Neural cell (in vitro differentiated cells): ENCODE data around the gene PLAAT2. TPM values are rescaled to one million over a fixed set of nuclear protein-coding genes. Genes with fewer than 3 reads are reported as not detected.

ENCODE experiments used
- H2AFZ ChIP-seq: fragments of 200-600, 300-800 bp; sonication (generic), shearing (Covaris generic); 2 replicates; pipeline ENCODE4 v1.6.0; 2014; ENCODE audit warnings: low read depth, mild to moderate bottlenecking, antibody characterized with exemption, low read length, moderate library complexity
- H3F3A ChIP-seq: fragments of 200-600 bp; shearing (Covaris generic); 2 replicates; pipeline ENCODE4 v1.6.1; 2016; ENCODE audit warnings: mild to moderate bottlenecking, moderate library complexity, mixed read lengths, antibody characterized with exemption, low read length; ENCODE audit not compliant: insufficient read depth, poor library complexity, severe bottlenecking
- H3K27ac ChIP-seq: fragments of 200-600, 300-800 bp; sonication (generic), shearing (Covaris generic); 2 replicates; pipeline ENCODE4 v1.5.1; 2014; ENCODE audit warnings: mild to moderate bottlenecking, low read length, moderate library complexity
- H3K27me3 ChIP-seq: fragments of 300-800, 200-600 bp; sonication (generic), shearing (Covaris generic); 2 replicates; pipeline ENCODE4 v1.6.0; 2014; ENCODE audit warnings: mild to moderate bottlenecking, low read depth, low read length, moderate library complexity; ENCODE audit not compliant: insufficient read depth
- H3K36me3 ChIP-seq: fragments of 300-800, 200-600 bp; sonication (generic), shearing (Covaris generic); 2 replicates; pipeline ENCODE4 v1.5.1; 2014; ENCODE audit warnings: mild to moderate bottlenecking, antibody characterized with exemption, low read length, moderate library complexity; ENCODE audit not compliant: insufficient read depth
- H3K4me2 ChIP-seq: fragments of 300-800, 200-600 bp; sonication (generic), shearing (Covaris generic); 2 replicates; pipeline ENCODE4 v1.6.0; 2014; ENCODE audit warnings: mild to moderate bottlenecking, low read length
- H3K4me3 ChIP-seq: fragments of 300-800, 200-600 bp; sonication (generic), shearing (Covaris generic); 2 replicates; pipeline ENCODE4 v1.5.1; 2014; ENCODE audit warnings: mild to moderate bottlenecking, low read length, moderate library complexity
- H3K79me2 ChIP-seq: fragments of 200-600 bp; shearing (Covaris generic); replicated peaks from 2 replicates; pipeline ENCODE4 v1.6.0; 2014; ENCODE audit warnings: mild to moderate bottlenecking, low read length, moderate library complexity; ENCODE audit not compliant: insufficient read depth
- H3K9ac ChIP-seq: fragments of 300-800, 200-600 bp; sonication (generic), shearing (Covaris generic); 2 replicates; pipeline ENCODE4 v1.6.1; 2016; ENCODE audit warnings: mild to moderate bottlenecking, low read length, mixed read lengths
- H3K9me2 ChIP-seq: fragments of 200-600 bp; shearing (Covaris generic); 2 replicates; pipeline ENCODE4 v1.6.1; 2016; ENCODE audit warnings: mild to moderate bottlenecking, low read length, mixed read lengths; ENCODE audit not compliant: insufficient read depth
- H3K9me3 ChIP-seq: fragments of 200-600, 300-800 bp; sonication (generic), shearing (Covaris generic); 2 replicates; pipeline ENCODE4 v1.6.1; 2016; ENCODE audit warnings: mild to moderate bottlenecking, mixed run types, low read length, moderate library complexity, mixed read lengths
- H4K20me1 ChIP-seq: fragments of 200-600 bp; shearing (Covaris generic); 2 replicates; pipeline ENCODE4 v1.6.1; 2016; ENCODE audit warnings: mild to moderate bottlenecking, mixed run types; ENCODE audit not compliant: insufficient read depth
- EP300 ChIP-seq: fragments of 450-650 bp; conservative IDR thresholded peaks from 2 replicates; pipeline ENCODE4 v1.6.1; 2014; ENCODE audit warnings: antibody characterized with exemption, mild to moderate bottlenecking, moderate library complexity; ENCODE audit not compliant: poor library complexity, severe bottlenecking
- EZH2 ChIP-seq: fragments of 200-600, 300-800 bp; shearing (Covaris generic), sonication (generic); IDR thresholded peaks from 2 replicates; pipeline ENCODE4 v1.6.1; 2014; ENCODE audit warnings: antibody characterized with exemption, low read length, borderline replicate concordance, mild to moderate bottlenecking; ENCODE audit not compliant: insufficient read depth, poor library complexity, severe bottlenecking
- MXI1 ChIP-seq: fragments of 450-650 bp; conservative IDR thresholded peaks from 2 replicates; pipeline ENCODE4 v1.6.1; 2014; ENCODE audit warnings: antibody characterized with exemption, mild to moderate bottlenecking; ENCODE audit not compliant: poor library complexity, severe bottlenecking
- POLR2AphosphoS5 ChIP-seq: IDR thresholded peaks from 2 replicates; pipeline ENCODE4 v1.6.1; 2012
- RAD21 ChIP-seq: fragments of 450-650 bp; conservative IDR thresholded peaks from 2 replicates; pipeline ENCODE4 v1.6.1; 2014; ENCODE audit warnings: antibody characterized with exemption, mild to moderate bottlenecking, moderate library complexity
- SMC3 ChIP-seq: fragments of 450-650 bp; conservative IDR thresholded peaks from 2 replicates; pipeline ENCODE4 v1.6.1; 2014; ENCODE audit warnings: antibody characterized with exemption, mild to moderate bottlenecking, moderate library complexity; ENCODE audit not compliant: poor library complexity
- TAF1 ChIP-seq: IDR thresholded peaks from 2 replicates; pipeline ENCODE4 v1.6.1; 2012; ENCODE audit warnings: low read depth
- polyA plus RNA-seq: library from polyadenylated mRNA; depleted of rRNA; stranded (reverse); fragments of >200 nt; gene quantifications from 2 replicates; pipeline ENCODE4 v1.2.3, GENCODE V29; 2014
- TF ChIP-seq, protein P1 (sequence below): IDR thresholded peaks from 2 replicates; pipeline ENCODE4 v1.6.1; 2012; ENCODE audit warnings: borderline replicate concordance
- TF ChIP-seq, protein P2 (sequence below): fragments of 450-650 bp; IDR thresholded peaks from 2 replicates; pipeline ENCODE4 v1.5.1; 2014; ENCODE audit warnings: antibody characterized with exemption, mild to moderate bottlenecking, moderate library complexity; ENCODE audit not compliant: poor library complexity, severe bottlenecking

PLAAT2 gene
- polyA plus RNA-seq, 1 donor from 2014 or later: not detected

DNA sequence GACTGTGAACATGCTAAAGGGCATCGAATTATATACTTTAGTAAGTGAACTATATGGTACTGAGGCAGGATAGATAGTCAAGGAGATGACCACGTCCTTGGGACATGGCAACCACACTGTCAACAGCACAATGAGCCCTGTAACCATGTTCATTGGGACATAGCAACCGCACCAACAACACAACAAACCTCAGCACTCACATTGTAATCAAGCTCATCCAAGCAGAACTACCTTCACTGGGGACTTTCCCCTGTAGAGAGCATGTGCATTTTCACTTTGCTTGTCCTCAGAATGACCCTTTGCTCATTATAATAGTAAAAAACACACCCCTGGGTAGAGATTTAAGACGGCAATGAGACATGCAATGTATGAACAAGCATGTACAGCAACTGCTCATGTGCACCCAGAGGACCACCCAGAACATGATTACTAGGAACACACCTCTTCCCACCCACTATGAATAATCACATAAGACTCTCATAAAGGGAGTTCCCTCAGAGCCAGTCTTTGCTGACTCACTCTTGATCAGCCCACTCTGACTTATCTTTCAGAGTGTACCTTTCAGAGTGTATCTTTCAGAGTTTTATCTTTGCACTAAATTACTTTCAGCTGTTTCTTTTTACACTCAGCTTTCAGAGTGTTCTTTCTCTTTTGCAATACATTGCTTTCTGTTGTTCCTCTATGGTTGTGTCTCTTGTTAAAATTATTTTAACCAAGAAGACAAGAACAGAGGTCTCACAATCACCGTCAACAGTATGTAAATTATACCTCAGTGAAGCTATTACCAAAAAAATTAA, 4.1 kb upstream of the PLAAT2 start:
- H3K79me2 ChIP-seq: no peaks in the 10 kb centered on the region
- H3K9ac ChIP-seq: no peak overlapping the region
- H3K36me3 ChIP-seq: no peaks in the 10 kb centered on the region
- no peak overlapping the region for H3K4me3 ChIP-seq
- H3K9me3 ChIP-seq: no peaks in the 10 kb centered on the region
- TF ChIP-seq EP300: no peak
- TF ChIP-seq EZH2: no peak
- TF ChIP-seq, protein P1, sequence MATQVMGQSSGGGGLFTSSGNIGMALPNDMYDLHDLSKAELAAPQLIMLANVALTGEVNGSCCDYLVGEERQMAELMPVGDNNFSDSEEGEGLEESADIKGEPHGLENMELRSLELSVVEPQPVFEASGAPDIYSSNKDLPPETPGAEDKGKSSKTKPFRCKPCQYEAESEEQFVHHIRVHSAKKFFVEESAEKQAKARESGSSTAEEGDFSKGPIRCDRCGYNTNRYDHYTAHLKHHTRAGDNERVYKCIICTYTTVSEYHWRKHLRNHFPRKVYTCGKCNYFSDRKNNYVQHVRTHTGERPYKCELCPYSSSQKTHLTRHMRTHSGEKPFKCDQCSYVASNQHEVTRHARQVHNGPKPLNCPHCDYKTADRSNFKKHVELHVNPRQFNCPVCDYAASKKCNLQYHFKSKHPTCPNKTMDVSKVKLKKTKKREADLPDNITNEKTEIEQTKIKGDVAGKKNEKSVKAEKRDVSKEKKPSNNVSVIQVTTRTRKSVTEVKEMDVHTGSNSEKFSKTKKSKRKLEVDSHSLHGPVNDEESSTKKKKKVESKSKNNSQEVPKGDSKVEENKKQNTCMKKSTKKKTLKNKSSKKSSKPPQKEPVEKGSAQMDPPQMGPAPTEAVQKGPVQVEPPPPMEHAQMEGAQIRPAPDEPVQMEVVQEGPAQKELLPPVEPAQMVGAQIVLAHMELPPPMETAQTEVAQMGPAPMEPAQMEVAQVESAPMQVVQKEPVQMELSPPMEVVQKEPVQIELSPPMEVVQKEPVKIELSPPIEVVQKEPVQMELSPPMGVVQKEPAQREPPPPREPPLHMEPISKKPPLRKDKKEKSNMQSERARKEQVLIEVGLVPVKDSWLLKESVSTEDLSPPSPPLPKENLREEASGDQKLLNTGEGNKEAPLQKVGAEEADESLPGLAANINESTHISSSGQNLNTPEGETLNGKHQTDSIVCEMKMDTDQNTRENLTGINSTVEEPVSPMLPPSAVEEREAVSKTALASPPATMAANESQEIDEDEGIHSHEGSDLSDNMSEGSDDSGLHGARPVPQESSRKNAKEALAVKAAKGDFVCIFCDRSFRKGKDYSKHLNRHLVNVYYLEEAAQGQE: no peak
- no peak for TF ChIP-seq MXI1
- no peak overlapping the region for H3K4me2 ChIP-seq
- no peaks in the 10 kb centered on the region for H3F3A ChIP-seq
- H3K9me2 ChIP-seq: no peaks in the 10 kb centered on the region
- no peaks in the 10 kb centered on the region for H3K27me3 ChIP-seq
- no peaks in the 10 kb centered on the region for H4K20me1 ChIP-seq
- no peak overlapping the region for H2AFZ ChIP-seq
- no peak overlapping the region for H3K27ac ChIP-seq

DNA sequence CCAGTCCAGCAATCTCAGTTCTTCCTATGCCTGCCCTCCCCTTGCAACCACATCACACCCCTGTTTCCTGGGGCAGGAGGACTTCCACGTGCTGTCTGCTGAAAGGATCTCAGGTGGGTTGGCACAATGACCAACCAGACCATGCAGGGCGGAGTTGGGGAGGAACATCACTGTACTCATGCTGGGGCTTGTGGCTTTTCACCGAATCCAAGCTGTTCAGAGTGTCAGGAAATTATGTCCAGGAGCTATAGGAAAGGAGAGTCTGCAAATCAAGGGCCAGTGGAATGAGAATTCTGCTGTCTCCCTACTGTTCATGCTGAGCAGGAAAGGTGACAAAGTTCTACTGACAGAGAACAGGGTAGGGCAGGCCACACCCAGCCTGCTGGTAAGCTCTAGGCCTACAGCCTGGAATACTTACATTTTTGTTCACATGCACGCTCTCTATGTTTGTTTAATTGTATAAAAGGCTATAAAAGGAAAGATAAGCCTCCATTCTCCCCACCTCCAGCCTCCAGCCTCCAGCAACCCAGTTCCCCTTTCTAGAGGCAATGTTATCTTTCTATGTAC, 1.7 kb upstream of the PLAAT2 start:
- Histone ChIP-seq H3K4me3 (no peak overlapping the region), H2AFZ (no peak overlapping the region), H3K9me2 (no peaks in the 10 kb centered on the region), H4K20me1 (no peaks in the 10 kb centered on the region), H3K79me2 (no peaks in the 10 kb centered on the region), H3F3A (no peaks in the 10 kb centered on the region), H3K9me3 (no peaks in the 10 kb centered on the region), H3K4me2 (no peak overlapping the region), H3K27me3 (no peaks in the 10 kb centered on the region), H3K36me3 (no peaks in the 10 kb centered on the region), H3K9ac (no peak overlapping the region), H3K27ac (no peak overlapping the region)
- TF ChIP-seq RAD21 (no peak), EZH2 (no peak), TAF1 (no peak), MXI1 (no peak), POLR2AphosphoS5 (no peak), EP300 (no peak), SMC3 (no peak)
- TF ChIP-seq, protein P1: no peak
- TF ChIP-seq, protein P2, sequence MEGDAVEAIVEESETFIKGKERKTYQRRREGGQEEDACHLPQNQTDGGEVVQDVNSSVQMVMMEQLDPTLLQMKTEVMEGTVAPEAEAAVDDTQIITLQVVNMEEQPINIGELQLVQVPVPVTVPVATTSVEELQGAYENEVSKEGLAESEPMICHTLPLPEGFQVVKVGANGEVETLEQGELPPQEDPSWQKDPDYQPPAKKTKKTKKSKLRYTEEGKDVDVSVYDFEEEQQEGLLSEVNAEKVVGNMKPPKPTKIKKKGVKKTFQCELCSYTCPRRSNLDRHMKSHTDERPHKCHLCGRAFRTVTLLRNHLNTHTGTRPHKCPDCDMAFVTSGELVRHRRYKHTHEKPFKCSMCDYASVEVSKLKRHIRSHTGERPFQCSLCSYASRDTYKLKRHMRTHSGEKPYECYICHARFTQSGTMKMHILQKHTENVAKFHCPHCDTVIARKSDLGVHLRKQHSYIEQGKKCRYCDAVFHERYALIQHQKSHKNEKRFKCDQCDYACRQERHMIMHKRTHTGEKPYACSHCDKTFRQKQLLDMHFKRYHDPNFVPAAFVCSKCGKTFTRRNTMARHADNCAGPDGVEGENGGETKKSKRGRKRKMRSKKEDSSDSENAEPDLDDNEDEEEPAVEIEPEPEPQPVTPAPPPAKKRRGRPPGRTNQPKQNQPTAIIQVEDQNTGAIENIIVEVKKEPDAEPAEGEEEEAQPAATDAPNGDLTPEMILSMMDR: no peak
